Pancreas (tissue), 10 donors: ENCODE data around the gene DHX32. TPM values are rescaled to one million over a fixed set of nuclear protein-coding genes. Genes with fewer than 3 reads are reported as not detected.

Experiments used
- ATAC-seq, 4 donors: fragments of 200-7000 bp; cut with Tn5 transposase; one replicate each; pipeline versions ENCODE4 v1.8.0 to v1.9.1; 2020; ENCODE audit warnings: mild to moderate bottlenecking in 4 of 4, moderate library complexity in 4 of 4
- DNase-seq, 6 donors: peaks; one replicate each; pipeline ENCODE4 v3.0.0-alpha.2; 2020
- FAIRE-seq: peaks from 2 replicates; lab custom pipeline; 2012; peaks lifted over from hg19 to GRCh38; lab: Jason Lieb, UNC
- H3K27ac ChIP-seq, 4 donors: fragments of 200-600 bp; sonication (generic); 1 replicate in 3 of 4; 2 replicates in 1 of 4; pipeline versions ENCODE4 v1.5.0 to v1.8.0; 2020
- H3K27me3 ChIP-seq, 4 donors: fragments of 200-600 bp; one replicate each; pipeline ENCODE4 v1.8.0; 2021
- H3K36me3 ChIP-seq, 3 donors: fragments of 200-600 bp; sonication (generic) in 1 of 3; one replicate each; pipeline versions ENCODE4 v1.5.0 to v1.8.0; 2020 to 2021
- H3K4me1 ChIP-seq, 3 donors: fragments of 200-600 bp; one replicate each; pipeline ENCODE4 v1.8.0; 2021
- H3K4me3 ChIP-seq, 4 donors: fragments of 200-600 bp; sonication (generic) in 2 of 4; one replicate each; pipeline versions ENCODE4 v1.5.0 to v1.8.0; 2020 to 2021
- H3K9me3 ChIP-seq, 4 donors: fragments of 200-600 bp; one replicate each; pipeline ENCODE4 v1.8.0; 2021
- WGBS, 2 donors: extraction: QIAGEN DNeasy Blood & Tissue Kit; methylation state at CpG; one replicate each; pipeline ENCODE4 v1.1.7; 2013; 5-methylcytosine and 5-hydroxymethylcytosine counted together
- intact Hi-C, 3 donors: fragments of 100-400 bp; cut with DNase I; formaldehyde crosslinking; loops; one replicate each; pipeline versions ENCODE4 v1.11.1 to v1.14.2; 2022
- polyA plus RNA-seq, 2 donors: library from polyadenylated mRNA; stranded (reverse); fragments of 200-250 nt; gene quantifications; one replicate each; pipeline ENCODE4 v1.2.3, GENCODE V29; 2013
- total RNA-seq, 6 donors: library from RNA; stranded (reverse); fragmentation: NEBNext Ultra II Directional in 4 of 6; extraction: Animal tissue kit (Norgen Biotek cat#: 25700) in 4 of 6; gene quantifications; one replicate each; pipeline versions ENCODE4 v1.2.1 to v1.2.4, GENCODE V29; 2021 to 2023
- TF ChIP-seq, protein P1 (sequence below), 4 donors: fragments of 200-600 bp; sonication (generic) in 3 of 4; IDR thresholded peaks; one replicate each; pipeline versions ENCODE4 v1.5.0 to v1.8.0; 2021; ENCODE audit warnings: antibody characterized with exemption in 4 of 4
- donor health status: healthy with polysubstance abuse.
- donor health status: DM: no; HTN: no; CAD: no; lungs with moderate emphysema.
- donor health status: DM: no; HTN: no; CAD: no.
- donor health status: control.
- donor health status: control.
- donor health status: Bipolar disorder and iron deficiency.
- donor health status: DM: yes; HTN: yes; CAD: no.
- donor health status: DM: no; HTN: no; CAD: no.
- donor health status: DM: no; HTN: no; CAD: no.
- donor health status: DM: yes; HTN: yes; CAD: no.

The DHX32 gene
- total and polyA plus RNA-seq, 8 donors: 16.9 to 33.1 (median 24.1) TPM

DNA sequence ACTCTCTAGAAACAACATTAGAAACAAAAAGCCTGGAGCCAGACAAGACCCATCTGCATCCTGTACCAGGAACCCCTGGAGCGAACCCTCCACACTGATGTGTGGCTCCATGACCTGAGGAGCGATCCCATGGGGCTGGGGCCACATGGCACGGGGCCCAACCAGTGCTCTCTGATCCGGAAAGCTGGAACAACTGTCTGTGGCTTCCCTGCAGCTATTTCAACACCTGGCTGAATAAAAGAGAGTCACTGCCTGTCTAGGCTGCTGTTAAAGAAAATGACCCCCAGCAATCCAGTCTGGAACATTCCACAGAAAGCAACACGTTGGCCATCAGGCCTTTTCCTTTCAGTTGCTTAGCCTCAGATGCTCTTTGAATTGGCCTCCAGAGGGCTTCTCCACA, 79.0 kb downstream of the DHX32 start:
- intact Hi-C loops: no loop called here
- FAIRE-seq (no peak), ATAC-seq (no peak), DNase-seq (no peak)
- peaks cover 7 to 15% (median 14%) of the 10 kb centered on the region in 3 donors for H3K4me1 ChIP-seq
- no peaks in the 10 kb centered on the region for H3K27me3 ChIP-seq
- H3K4me3 ChIP-seq: no peak overlapping the region
- peaks cover 0 to 17% (median 3%) of the 10 kb centered on the region in 3 donors for H3K36me3 ChIP-seq
- H3K27ac ChIP-seq: no peak overlapping the region
- TF ChIP-seq, protein P1, sequence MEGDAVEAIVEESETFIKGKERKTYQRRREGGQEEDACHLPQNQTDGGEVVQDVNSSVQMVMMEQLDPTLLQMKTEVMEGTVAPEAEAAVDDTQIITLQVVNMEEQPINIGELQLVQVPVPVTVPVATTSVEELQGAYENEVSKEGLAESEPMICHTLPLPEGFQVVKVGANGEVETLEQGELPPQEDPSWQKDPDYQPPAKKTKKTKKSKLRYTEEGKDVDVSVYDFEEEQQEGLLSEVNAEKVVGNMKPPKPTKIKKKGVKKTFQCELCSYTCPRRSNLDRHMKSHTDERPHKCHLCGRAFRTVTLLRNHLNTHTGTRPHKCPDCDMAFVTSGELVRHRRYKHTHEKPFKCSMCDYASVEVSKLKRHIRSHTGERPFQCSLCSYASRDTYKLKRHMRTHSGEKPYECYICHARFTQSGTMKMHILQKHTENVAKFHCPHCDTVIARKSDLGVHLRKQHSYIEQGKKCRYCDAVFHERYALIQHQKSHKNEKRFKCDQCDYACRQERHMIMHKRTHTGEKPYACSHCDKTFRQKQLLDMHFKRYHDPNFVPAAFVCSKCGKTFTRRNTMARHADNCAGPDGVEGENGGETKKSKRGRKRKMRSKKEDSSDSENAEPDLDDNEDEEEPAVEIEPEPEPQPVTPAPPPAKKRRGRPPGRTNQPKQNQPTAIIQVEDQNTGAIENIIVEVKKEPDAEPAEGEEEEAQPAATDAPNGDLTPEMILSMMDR (IDR thresholded peaks at IDR 0.05): no peak
- WGBS, 2 donors: 88 to 90% methylated on average over 5 of the region's 5 CpGs
- no peaks in the 10 kb centered on the region for H3K9me3 ChIP-seq

DNA sequence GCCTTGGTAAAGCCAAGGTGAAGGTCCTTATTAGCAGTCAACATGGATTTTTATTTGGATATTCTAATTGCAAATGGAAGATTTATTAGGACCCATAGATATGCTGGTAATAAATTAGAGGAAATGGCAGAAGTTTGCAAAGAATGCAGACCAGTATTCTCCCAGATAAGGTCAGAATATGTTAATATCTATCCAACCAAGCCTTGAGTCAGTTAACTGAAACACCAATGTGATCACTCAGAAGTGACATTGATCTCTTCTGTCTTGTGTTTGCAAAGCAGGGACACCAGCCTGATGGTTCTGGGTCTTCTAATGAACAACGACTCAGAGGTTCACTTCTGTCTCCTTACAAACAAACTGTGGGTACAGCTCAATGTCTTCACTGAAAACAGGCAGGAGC, 79.5 kb downstream of the DHX32 start:
- Histone ChIP-seq H3K36me3 (peaks cover 0 to 11% (median 3%) of the 10 kb centered on the region in 3 donors), H3K4me3 (no peak overlapping the region), H3K27ac (no peak overlapping the region), H3K4me1 (peaks cover 7 to 15% (median 14%) of the 10 kb centered on the region in 3 donors), H3K9me3 (no peaks in the 10 kb centered on the region), H3K27me3 (no peaks in the 10 kb centered on the region)
- 70 to 78% methylated on average over 1 of the region's 1 CpG for WGBS, 2 donors
- intact Hi-C loops: no loop called here
- no peak for ATAC-seq
- TF ChIP-seq, protein P1 (IDR thresholded peaks at IDR 0.05): no peak
- FAIRE-seq: no peak
- no peak for DNase-seq

DNA sequence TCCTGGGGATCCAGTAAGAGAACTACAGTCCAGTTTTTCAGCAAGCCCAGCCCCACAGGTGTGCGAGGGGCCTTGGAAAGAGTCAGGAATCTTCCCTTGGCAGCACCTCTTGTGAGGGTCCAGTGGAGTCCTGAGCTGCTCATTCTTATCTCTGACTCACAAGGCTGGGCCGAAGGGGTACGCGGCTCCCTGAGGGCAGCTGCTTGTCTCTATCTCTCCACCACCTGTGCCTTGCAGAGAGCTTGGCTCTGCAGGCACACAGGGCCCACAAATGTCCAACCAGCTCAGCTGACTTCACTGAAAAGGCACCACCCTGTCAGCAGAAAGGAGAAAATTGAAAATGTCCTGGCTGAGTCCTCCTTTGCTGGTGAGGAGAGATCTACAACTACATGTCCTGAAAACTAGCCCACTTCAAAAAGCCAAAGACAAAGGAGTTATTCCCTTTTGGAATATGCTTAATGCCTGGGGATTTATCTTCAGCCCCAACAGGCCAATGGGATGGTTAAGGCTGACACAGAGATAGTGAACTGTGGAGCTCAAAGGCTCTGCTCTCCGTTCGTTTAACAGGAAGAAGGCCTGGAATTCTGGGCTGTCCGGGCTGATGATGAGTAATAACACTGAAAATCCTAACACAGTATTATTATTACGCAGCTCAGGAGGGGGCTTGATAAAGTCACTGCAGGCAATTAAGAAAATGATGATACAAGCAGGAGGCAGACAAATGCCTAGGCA, 81.5 kb downstream of the DHX32 start:
- Histone ChIP-seq H3K4me3 (no peak overlapping the region), H3K9me3 (no peaks in the 10 kb centered on the region), H3K27ac (no peak overlapping the region), H3K4me1 (peaks cover 7 to 15% (median 14%) of the 10 kb centered on the region in 3 donors), H3K36me3 (peaks cover 0 to 3% (median 0%) of the 10 kb centered on the region in 3 donors), H3K27me3 (no peaks in the 10 kb centered on the region)
- 78 to 82% methylated on average over 8 of the region's 8 CpGs for WGBS, 2 donors
- FAIRE-seq (no peak), DNase-seq (no peak), ATAC-seq (no peak)
- TF ChIP-seq, protein P1 (IDR thresholded peaks at IDR 0.05): no peak
- intact Hi-C loops: no loop called here

DNA sequence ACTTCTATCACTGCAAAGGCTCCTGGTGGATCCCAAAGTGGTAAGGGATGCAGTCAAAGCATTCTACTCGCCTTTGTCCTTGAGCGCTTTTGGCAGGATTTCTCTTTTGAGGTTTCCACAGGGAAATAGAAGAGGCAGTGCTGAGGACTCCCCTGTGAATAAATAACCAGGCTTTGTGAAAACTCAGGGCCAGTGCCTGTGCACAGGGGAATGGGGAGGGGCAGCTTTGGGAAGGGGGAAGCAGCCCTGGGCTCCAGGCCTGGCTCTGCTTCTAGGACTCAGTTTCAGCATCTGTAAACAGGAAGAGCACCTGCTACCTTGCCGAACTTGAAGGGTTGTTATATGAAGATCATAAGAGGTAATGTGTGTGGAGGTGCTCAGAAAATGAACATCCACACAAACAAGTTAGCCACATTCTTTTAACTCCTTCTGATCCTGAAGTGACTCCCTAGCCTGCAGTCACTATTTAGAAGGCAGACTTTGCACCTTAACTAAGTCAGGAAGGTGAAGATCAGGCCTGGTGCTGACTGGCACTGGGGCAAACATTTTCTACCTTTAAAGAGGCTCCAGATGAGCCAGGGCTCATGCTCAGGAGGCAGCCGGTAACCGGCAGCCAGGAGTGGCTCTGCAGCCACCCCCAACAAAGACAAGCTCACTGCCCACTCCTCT, 83.0 kb downstream of the DHX32 start:
- Histone ChIP-seq H3K27ac (peak overlapping the region in 2 of 4 donors; percentile 47 to 65), H3K36me3 (peaks cover 0 to 17% (median 0%) of the 10 kb centered on the region in 3 donors), H3K4me1 (peaks cover 7 to 15% (median 14%) of the 10 kb centered on the region in 3 donors), H3K9me3 (no peaks in the 10 kb centered on the region), H3K4me3 (no peak overlapping the region), H3K27me3 (no peaks in the 10 kb centered on the region)
- FAIRE-seq: no peak
- ATAC-seq: peak; percentile 78 to 97 (median 93)
- 22 to 29% methylated on average over 5 of the region's 5 CpGs for WGBS, 2 donors
- TF ChIP-seq, protein P1 (IDR thresholded peaks at IDR 0.05): no peak
- intact Hi-C loops: no loop called here
- DNase-seq: peak in 4 of 6 donors; percentile 45 to 67 (median 54)
